Stimulated activated CD4-positive, alpha-beta T cell treated with anti-CD3 and anti-CD28 coated beads, Interleukin-1b, Interleukin-23, amount 100 ng/mL, for 48 hours (primary cell): Measurements from ENCODE around the gene FNDC1.

Experiments
- DNase-seq: peaks from one replicate; pipeline ENCODE4 v3.0.0-alpha.2; 2020

Gene FNDC1

GRCh38 chr6:159163901-159164370 lies 5.3 kb upstream of the FNDC1 start:
- DNase-seq: no peak

- no peak for DNase-seq
These were observed 536 bp upstream of the FNDC1 start for GRCh38 chr6:159168536-159169192.

GRCh38 chr6:159169557-159170332 lies 545 bp downstream of the FNDC1 start:
- DNase-seq: peak; percentile 33

DNA sequence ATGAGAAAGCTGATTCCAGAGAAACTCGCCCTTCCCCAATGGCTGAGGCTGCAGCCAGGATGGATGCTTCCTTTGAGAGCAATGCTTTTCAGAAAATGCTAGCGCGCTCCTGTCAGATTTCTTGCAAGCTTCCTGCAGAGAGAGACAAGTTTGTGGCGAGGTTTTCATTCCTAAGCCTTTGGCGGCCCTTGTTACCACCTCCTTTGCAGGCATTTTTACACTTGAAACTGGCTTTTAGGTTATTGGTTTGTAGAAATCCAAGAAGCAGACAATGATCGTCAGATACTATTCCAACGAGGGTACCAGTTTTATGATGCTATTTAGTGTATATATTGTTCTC lies 1.1 kb downstream of the FNDC1 start:
- DNase-seq: no peak

- no peak for DNase-seq
These were observed 2.0 kb downstream of the FNDC1 start for GRCh38 chr6:159170999-159171712.

GRCh38 chr6:159172091-159172491 lies 2.9 kb downstream of the FNDC1 start:
- no peak for DNase-seq

- DNase-seq: peak; percentile 69
These were observed 5.2 kb downstream of the FNDC1 start for GRCh38 chr6:159174263-159174969.

GRCh38 chr6:159176913-159177312 lies 7.7 kb downstream of the FNDC1 start:
- DNase-seq: no peak

DNA sequence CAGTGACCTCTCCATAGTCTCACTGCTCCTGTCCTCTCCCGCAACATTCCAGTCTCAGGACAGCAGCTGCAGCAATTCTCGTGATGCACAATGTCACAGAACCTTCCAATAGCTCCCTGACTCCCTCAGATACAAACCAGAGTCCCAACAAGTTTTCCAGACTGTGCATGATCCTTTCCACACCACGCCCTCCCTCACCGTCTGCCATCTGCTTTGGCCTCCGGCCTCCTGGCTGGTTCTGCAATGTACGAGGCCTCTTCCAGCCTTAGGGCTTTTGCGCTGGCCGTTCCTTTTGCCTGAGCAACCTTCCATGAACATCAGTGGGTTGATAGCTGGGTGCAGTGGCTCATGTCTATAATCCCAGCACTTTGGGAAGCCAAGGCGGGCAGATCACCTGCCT lies 9.6 kb downstream of the FNDC1 start:
- no peak for DNase-seq

DNA sequence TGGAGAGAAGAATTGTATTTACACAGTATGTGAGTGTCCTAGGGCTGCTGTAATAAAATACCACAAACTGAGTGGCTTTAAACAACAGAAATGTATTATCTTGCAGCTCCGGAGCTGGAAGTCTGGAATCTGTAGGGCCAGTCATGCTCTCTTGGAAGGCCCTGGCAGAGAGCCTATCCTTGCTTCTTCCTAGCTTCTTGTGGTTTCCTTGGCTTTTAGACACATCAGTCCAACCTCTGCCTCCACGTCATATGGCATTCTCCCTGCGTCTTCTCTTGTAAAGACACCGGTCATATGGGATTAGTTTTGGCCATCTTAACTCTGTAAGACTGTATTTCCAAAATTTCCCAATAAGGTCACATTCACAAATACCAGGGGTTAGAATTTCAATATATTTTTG lies 10.8 kb downstream of the FNDC1 start:
- DNase-seq: no peak

DNA sequence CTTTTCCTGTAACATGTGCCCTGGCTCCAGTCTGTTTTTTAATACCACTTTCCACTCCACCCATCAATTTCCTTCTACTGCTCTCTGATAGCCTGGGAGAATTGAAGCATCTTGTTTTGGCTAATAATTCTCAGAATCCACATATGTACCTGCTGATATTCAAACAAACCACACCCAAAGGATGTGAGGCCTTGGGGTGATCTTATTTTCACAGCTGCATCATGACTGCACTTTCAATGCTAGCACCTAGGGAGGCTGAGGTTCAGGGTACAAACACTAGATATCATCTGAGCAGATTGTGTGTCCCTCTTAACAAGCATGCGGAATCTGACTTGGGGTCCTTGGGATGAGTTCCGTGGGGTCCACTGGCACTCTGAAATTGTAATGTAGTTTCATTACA lies 12.7 kb downstream of the FNDC1 start:
- no peak for DNase-seq

DNA sequence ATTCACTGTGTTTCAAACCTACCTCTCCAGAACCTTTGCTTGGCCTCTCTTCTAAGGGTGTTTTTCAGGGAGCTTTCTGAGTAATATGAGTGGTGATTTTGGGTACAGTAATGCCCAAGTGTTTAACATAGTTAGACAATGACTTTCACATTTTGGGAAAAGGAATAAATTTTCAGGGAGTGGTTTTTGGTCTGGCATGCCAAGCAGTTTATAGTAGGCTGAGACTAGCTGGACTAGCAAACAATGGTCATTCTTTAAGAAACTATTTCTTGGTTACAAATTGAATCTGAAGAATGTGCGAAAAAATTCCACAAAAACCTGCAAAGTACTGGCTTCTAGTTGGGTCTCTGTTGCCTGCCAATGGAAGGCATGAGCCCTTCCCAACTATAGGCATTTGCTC lies 15.4 kb downstream of the FNDC1 start:
- no peak for DNase-seq

DNA sequence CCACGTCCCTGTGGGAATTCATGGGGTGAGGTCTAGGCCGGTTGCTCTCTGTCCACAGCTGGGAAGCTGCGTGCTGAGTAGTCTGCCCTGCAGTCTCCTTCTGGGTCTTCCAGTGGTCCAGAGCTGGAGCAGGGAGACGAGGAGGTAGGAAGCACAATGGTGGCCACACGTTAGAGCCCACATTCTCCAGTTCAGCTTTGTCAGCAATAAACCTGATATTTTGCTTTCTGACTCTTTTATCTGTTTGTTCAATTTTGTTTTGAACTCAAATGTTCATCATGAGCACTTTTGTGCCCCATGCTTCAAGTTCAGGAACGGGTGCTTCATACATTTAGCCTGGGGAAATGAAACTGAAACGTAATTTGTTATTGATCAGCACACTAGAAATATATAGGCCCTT lies 21.3 kb downstream of the FNDC1 start:
- DNase-seq: no peak

DNA sequence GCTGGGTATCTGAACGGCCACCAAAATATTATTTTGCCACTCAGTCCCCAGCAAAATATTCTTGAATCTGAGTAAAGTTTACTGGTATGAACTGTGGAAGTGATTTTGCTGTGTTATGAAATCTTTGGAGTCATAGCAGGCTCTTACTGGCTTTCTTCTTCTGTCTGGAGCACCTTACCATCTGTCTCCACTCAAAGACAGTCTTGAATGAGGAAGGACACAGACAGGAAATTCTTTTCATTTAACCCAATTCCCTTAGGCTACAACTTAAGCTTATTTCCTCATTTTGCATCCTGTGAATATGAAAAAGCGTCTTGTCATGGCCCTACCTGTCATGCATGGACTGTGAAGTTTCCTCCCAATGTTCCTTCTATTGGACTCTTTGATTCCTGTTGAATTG lies 24.7 kb downstream of the FNDC1 start:
- DNase-seq: no peak

DNA sequence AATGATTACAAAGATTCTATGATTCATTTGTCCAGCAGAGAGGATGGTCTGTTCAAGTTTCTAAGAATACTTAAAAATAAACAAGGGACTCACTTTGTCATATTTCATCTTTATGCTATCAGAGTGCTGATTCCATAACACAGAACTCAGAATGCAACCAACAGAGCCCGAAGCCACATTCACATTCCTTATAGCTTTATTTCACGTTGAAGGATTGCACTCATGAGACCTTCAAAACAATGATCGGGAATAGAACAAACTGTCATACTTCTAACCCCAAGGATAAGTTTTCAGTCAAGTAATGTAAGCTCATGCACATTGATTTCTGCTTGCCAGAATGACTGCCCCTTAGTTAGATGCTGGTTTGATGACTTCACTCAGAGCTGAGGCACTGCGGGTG lies 25.2 kb downstream of the FNDC1 start:
- DNase-seq: no peak

DNA sequence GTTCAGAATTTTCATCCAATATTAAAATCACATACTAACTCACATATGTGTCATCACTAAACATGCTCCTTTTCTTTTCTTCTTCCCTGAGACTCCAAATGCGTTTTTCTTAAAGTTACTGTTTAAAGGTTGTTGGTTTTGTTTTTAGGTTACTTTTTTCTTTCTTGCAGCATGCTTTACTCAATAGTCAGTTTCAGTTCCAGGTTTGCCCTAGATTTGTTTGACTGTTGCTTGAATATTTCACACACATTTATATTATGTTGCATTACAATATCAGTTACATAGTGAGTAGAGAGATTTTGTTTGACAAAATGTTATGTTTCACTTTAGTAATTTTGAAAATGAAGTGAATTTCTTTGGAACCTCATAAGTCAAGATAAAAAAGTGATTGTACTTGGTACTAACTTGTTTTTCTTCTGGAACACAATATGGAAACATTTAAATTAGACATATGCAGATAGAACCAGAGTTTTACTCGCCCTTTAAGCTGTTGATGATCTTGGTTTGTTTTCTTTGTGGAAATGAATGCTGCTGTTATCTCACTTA lies 27.3 kb downstream of the FNDC1 start:
- no peak for DNase-seq

DNA sequence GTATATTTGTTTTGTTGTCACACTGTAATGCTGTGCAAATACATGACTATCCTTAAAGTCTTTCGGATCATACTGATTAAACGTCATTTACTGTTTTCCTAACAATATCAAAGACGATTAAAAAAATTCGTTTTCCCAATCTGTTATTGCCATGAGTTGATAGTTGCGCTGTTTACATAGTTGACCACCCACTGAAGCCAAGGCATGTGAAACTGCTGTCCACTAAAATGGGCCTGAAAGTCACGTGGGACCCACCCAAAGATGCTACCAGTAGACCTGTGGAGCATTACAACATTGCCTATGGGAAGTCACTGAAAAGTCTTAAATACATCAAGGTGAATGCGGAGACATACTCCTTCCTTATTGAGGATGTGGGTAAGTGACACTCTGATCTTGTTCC lies 28.1 kb downstream of the FNDC1 start:
- no peak for DNase-seq

DNA sequence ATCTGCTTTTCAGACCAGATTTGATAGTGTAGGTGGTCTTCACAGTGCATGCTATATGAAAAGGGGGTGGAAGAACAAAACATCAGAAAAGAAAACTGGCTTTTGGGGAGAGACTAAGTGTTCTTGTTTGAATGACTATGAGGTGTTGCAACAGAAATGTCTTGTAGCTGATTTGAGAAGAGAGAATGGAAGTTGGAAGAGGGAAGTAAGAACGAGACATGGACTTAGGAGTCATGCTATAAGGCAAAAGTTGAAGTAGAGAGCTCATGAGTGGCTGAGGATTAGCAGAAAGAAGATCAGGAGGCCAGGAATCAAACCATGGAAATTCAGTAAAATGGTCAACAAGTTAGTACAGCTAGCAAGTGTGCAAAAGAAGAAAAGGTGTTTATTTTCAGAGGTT lies 32.1 kb downstream of the FNDC1 start:
- no peak for DNase-seq

DNA sequence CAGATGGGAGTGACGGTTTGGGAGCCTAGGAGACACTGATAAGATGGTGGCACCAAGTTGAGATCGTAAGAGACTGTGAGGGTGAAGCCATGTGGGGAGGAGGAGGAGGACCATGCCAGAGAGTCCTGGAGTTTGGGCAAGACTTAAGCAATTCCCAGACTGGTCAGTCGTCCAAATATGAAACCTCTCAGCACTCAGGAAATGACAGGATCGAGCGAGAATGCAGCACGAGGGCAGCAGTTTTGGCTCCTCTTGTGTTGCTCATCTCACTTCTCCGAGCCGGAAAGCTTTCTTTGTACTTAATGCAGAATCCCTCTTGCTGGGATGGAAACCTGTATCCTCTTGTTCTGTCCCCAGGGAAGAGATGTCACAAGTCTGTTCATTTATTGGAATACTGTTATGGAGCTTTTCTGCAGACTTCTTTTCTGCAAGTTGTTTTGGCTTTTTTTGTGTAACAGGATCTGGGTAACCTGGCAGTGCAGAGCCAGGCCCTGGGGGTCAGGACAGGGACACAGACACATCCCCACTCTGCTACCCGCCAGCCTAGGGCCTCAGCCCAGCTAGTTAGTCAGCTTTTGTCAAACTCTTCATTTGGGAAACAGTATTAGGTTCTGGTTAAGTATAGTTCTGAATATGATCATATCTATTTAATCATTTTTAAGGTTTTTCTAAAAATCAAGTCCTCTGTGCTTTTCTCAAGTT lies 34.3 kb downstream of the FNDC1 start:
- no peak for DNase-seq

DNA sequence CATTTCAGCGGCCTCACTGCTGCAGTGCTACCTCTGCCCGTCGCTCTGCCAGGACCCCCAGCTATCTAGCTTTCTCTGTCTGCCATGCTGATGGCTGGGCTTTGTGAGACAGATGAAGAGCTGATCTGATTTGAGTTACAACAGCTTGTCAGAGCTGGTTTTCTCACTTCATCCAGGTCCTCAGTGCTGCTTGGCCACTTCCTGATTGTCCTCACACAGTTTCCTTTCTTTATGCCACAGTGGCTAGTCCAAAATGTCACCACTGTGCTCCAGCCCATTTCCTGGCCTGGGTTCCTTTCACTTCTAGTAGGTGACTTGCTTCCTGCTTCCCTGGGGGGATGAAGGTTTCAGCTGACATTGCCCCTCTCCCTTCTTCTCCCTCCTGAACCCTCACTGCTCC lies 35.4 kb downstream of the FNDC1 start:
- DNase-seq: no peak

DNA sequence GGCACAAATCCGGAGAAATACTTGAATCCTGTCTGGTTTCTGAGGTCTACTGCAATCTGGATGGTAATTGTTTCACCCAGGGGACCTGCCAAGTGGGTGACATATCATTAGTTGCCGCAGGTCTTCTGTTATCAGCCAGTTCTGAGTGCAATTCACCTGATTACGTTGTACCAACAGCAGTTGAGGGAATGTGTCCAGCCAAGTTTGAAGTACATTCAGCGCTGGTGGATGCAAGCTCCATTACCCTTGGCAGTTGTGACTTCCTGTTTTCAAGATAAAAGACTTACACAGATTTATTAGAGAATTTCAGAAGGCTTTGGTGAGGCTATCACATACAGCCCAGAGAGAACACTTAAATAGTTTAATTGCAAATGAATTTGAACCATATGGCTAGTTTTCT lies 42.8 kb downstream of the FNDC1 start:
- DNase-seq: no peak

- no peak for DNase-seq
These were observed 43.5 kb downstream of the FNDC1 start for GRCh38 chr6:159212525-159213280.
